ENCODE data around the gene SLC33A1.

The SLC33A1 gene

GRCh38 chr3:155870945-155871745, 16.9 kb upstream of the SLC33A1 start:
- TF ChIP-seq TAF1 (IDR thresholded peaks at IDR 0.05; ENCODE audit: borderline replicate concordance, insufficient read depth, low read length) (no peak), SIN3A (IDR thresholded peaks at IDR 0.05; ENCODE audit: borderline replicate concordance, insufficient read depth, low read length) (no peak), FOXP2 (optimal IDR thresholded peaks at IDR 0.05; ENCODE audit: borderline replicate concordance, extremely low read depth, extremely low read length, insufficient read depth) (no peak), REST (IDR thresholded peaks at IDR 0.05; ENCODE audit: insufficient read depth in 1 of 2, low read depth in 2 of 2, low read length in 2 of 2) (no peak), POLR2AphosphoS5 (IDR thresholded peaks at IDR 0.05; ENCODE audit: low read depth, low read length) (no peak)

GRCh38 chr3:155870133-155870944, 16.1 kb upstream of the SLC33A1 start, which contains the start of gene GMPS:
Gene GMPS (plus strand): TSS chr3:155870650. CDS start chr3:155870871, 221 bp downstream.
- TF ChIP-seq SIN3A (IDR thresholded peaks at IDR 0.05; ENCODE audit: borderline replicate concordance, insufficient read depth, low read length): no peak
- no peak for TF ChIP-seq REST (IDR thresholded peaks at IDR 0.05; ENCODE audit: insufficient read depth in 1 of 2, low read depth in 2 of 2, low read length in 2 of 2)
- peak; percentile 80 for TF ChIP-seq POLR2AphosphoS5 (IDR thresholded peaks at IDR 0.05; ENCODE audit: low read depth, low read length)
- peak; percentile 55 for TF ChIP-seq FOXP2 (optimal IDR thresholded peaks at IDR 0.05; ENCODE audit: borderline replicate concordance, extremely low read depth, extremely low read length, insufficient read depth)
- 0 out of 2 replicates have a peak, but pooled peaks have one; percentile 42 for TF ChIP-seq TAF1 (IDR thresholded peaks at IDR 0.05; ENCODE audit: borderline replicate concordance, insufficient read depth, low read length)

- no peak for TF ChIP-seq FOXP2 (optimal IDR thresholded peaks at IDR 0.05; ENCODE audit: borderline replicate concordance, extremely low read depth, extremely low read length, insufficient read depth)
- TF ChIP-seq TAF1 (IDR thresholded peaks at IDR 0.05; ENCODE audit: borderline replicate concordance, insufficient read depth, low read length): no peak
- no peak for TF ChIP-seq REST (IDR thresholded peaks at IDR 0.05; ENCODE audit: insufficient read depth in 1 of 2, low read depth in 2 of 2, low read length in 2 of 2)
- TF ChIP-seq POLR2AphosphoS5 (IDR thresholded peaks at IDR 0.05; ENCODE audit: low read depth, low read length): no peak
- no peak for TF ChIP-seq SIN3A (IDR thresholded peaks at IDR 0.05; ENCODE audit: borderline replicate concordance, insufficient read depth, low read length)
These were observed 15.5 kb upstream of the SLC33A1 start for GRCh38 chr3:155869691-155870090.

- TF ChIP-seq REST (IDR thresholded peaks at IDR 0.05; ENCODE audit: insufficient read depth in 1 of 2, low read depth in 2 of 2, low read length in 2 of 2) (no peak), POLR2AphosphoS5 (IDR thresholded peaks at IDR 0.05; ENCODE audit: low read depth, low read length) (no peak)
These were observed 9.0 kb upstream of the SLC33A1 start for GRCh38 chr3:155863072-155863784.
